ENCODE results near the gene PLEKHB1.

GRCh38 chr11:73629907-73630306 lies 16.5 kb upstream of the PLEKHB1 start:
- TF ChIP-seq CTCF (IDR thresholded peaks at IDR 0.05; ENCODE audit: low read depth, low read length): no peak
- TF ChIP-seq EZH2phosphoT487 (IDR thresholded peaks at IDR 0.05; ENCODE audit: low read depth): no peak
